Peyer's patch (tissue), 4 donors: ENCODE data around the gene OLA1. TPM values are rescaled to one million over a fixed set of nuclear protein-coding genes. Genes with fewer than 3 reads are reported as not detected.

ENCODE experiments used
- DNase-seq, 3 donors: peaks; one replicate each; pipeline ENCODE4 v3.0.0-alpha.2; 2017 to 2019
- H3K27ac ChIP-seq, 4 donors: fragments of 200-600 bp; sonication (generic); one replicate each; pipeline ENCODE4 v1.5.1; 2016 to 2019
- H3K27me3 ChIP-seq, 2 donors: fragments of 200-600 bp; sonication (generic); one replicate each; pipeline ENCODE4 v1.5.1; 2019
- H3K36me3 ChIP-seq, 3 donors: fragments of 200-600 bp; sonication (generic); one replicate each; pipeline ENCODE4 v1.5.1; 2016 to 2019
- H3K4me1 ChIP-seq, 4 donors: fragments of 200-600 bp; sonication (generic); one replicate each; pipeline ENCODE4 v1.5.1; 2016 to 2019
- H3K4me3 ChIP-seq, 4 donors: fragments of 200-600 bp; sonication (generic); 1 replicate in 3 of 4; 2 replicates in 1 of 4; pipeline ENCODE4 v1.5.1; 2016 to 2019; ENCODE audit warnings: mild to moderate bottlenecking in 1 of 4
- H3K9me3 ChIP-seq, 4 donors: fragments of 200-600 bp; sonication (generic); one replicate each; pipeline ENCODE4 v1.5.1; 2016 to 2019; ENCODE audit warnings: mild to moderate bottlenecking in 1 of 4
- POLR2A ChIP-seq, 2 donors: fragments of 450-650 bp; IDR thresholded peaks; one replicate each; pipeline ENCODE4 v1.5.1; 2017; ENCODE audit warnings: antibody characterized with exemption in 2 of 2, mild to moderate bottlenecking in 2 of 2, moderate library complexity in 2 of 2
- total RNA-seq, 4 donors: library from RNA; depleted of rRNA; stranded (reverse); fragments of >200 nt; gene quantifications; one replicate each; pipeline ENCODE4 v1.1.0, GENCODE V29; 2016
- TF ChIP-seq, protein P1 (sequence below), 6 experiments: fragments of 450-650 bp in 4 of 6; fragments of 200-600 bp in 2 of 6; sonication (generic) in 1 of 6; IDR thresholded peaks; one replicate each; pipeline ENCODE4 v1.5.1; 2017 to 2019; ENCODE audit warnings: antibody characterized with exemption in 6 of 6, mild to moderate bottlenecking in 3 of 6, moderate library complexity in 1 of 6

OLA1 gene
- total RNA-seq, 4 donors from 2014 or later = 34.0 to 52.8 (median 35.5) TPM

DNA sequence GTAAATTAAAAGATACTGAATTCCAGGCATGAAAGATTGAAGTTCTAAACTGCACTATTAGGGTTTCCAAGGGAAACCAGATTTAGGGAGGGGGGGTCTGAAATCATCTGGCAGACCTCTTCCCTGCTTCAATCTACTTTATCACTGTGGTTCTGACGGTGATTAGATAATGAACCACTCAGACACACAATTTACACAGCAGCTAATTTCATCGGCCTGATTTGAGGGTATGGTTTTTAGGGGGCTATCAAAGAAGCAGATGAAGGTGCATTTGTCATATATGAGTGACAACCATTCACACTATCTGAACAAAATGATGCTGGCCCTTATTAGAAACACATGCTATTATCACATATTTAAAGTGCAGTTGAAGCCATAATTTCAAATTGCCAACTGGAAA is 106.0 kb downstream of the OLA1 start:
- Histone ChIP-seq H3K27ac (no peak overlapping the region), H3K4me1 (no peaks in the 10 kb centered on the region), H3K9me3 (no peaks in the 10 kb centered on the region), H3K36me3 (no peaks in the 10 kb centered on the region), H3K27me3 (no peaks in the 10 kb centered on the region), H3K4me3 (no peak overlapping the region)
- TF ChIP-seq POLR2A (IDR thresholded peaks at IDR 0.05) = no peak
- TF ChIP-seq, protein P1, sequence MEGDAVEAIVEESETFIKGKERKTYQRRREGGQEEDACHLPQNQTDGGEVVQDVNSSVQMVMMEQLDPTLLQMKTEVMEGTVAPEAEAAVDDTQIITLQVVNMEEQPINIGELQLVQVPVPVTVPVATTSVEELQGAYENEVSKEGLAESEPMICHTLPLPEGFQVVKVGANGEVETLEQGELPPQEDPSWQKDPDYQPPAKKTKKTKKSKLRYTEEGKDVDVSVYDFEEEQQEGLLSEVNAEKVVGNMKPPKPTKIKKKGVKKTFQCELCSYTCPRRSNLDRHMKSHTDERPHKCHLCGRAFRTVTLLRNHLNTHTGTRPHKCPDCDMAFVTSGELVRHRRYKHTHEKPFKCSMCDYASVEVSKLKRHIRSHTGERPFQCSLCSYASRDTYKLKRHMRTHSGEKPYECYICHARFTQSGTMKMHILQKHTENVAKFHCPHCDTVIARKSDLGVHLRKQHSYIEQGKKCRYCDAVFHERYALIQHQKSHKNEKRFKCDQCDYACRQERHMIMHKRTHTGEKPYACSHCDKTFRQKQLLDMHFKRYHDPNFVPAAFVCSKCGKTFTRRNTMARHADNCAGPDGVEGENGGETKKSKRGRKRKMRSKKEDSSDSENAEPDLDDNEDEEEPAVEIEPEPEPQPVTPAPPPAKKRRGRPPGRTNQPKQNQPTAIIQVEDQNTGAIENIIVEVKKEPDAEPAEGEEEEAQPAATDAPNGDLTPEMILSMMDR (IDR thresholded peaks at IDR 0.05) = no peak
- DNase-seq = no peak

DNA sequence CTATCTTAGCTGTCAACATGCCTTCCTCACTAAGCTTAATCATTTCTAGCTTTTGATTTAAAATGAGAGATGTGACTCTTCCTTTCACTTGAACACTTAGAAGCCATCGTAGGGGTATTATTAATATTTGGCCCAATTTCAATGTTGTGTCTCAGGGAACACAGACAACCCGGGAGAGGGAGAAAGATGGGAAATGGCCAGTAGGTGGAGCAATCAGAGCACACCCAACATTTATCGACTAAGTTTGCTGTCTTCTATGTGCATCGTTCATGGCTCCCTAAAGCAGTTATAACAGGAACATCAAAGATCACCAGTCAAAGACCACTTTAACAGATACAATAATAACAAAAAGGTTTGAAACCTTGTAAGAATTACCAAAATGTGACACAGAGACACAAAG is 110.2 kb downstream of the OLA1 start:
- no peaks in the 10 kb centered on the region for H3K27me3 ChIP-seq
- H3K4me3 ChIP-seq = no peak overlapping the region
- TF ChIP-seq POLR2A (IDR thresholded peaks at IDR 0.05) = no peak
- TF ChIP-seq, protein P1 (IDR thresholded peaks at IDR 0.05) = peak in 1 of 6 experiments; percentile 11
- no peaks in the 10 kb centered on the region for H3K36me3 ChIP-seq
- no peaks in the 10 kb centered on the region for H3K4me1 ChIP-seq
- H3K9me3 ChIP-seq = no peaks in the 10 kb centered on the region
- no peak overlapping the region for H3K27ac ChIP-seq
- DNase-seq = no peak

DNA sequence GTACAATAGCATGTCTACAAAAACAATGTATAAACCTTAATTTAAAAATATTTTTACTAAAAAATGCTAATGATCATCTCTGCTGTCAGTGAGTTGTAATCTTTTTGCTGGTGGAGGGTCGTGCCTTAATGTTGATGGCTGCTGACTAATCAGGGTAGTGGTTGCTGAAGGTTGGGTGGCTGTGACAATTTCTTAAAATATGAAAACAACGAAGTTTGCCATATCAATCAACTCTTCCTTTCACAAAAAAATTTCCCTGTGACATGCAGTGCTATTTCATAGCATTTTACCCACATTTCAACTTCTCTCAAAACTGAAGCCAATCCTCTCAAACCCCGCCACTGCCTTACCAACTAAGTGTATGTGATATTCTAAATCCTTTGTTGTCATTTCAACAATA is 112.4 kb downstream of the OLA1 start:
- Histone ChIP-seq H3K9me3 (no peaks in the 10 kb centered on the region), H3K4me1 (no peaks in the 10 kb centered on the region), H3K36me3 (no peaks in the 10 kb centered on the region), H3K27ac (no peak overlapping the region), H3K4me3 (no peak overlapping the region), H3K27me3 (no peaks in the 10 kb centered on the region)
- no peak for DNase-seq
- TF ChIP-seq POLR2A (IDR thresholded peaks at IDR 0.05) = no peak
- TF ChIP-seq, protein P1 (IDR thresholded peaks at IDR 0.05) = no peak

DNA sequence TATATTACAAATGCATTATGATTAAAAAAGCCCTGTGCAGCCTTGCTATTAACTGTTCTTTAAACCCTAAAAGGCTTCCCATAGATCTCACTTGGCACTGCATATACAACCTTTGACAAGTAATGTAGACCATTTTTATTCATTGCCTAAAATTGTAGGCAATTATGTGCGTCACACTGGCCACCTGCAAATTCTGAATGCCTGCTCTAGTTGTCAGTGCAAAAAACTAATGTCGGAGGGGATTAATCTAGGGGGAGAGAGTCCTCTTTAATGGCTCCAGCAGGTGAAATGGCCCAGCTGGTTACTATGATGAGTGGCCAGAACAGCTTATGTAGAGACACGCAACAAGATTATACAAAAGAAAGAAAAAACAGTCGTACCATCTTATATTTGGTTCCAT is 123.2 kb downstream of the OLA1 start:
- no peak for DNase-seq
- Histone ChIP-seq H3K27me3 (no peaks in the 10 kb centered on the region), H3K27ac (no peak overlapping the region), H3K4me1 (no peaks in the 10 kb centered on the region), H3K36me3 (no peaks in the 10 kb centered on the region), H3K9me3 (no peaks in the 10 kb centered on the region), H3K4me3 (no peak overlapping the region)
- TF ChIP-seq POLR2A (IDR thresholded peaks at IDR 0.05) = no peak
- TF ChIP-seq, protein P1 (IDR thresholded peaks at IDR 0.05) = no peak

DNA sequence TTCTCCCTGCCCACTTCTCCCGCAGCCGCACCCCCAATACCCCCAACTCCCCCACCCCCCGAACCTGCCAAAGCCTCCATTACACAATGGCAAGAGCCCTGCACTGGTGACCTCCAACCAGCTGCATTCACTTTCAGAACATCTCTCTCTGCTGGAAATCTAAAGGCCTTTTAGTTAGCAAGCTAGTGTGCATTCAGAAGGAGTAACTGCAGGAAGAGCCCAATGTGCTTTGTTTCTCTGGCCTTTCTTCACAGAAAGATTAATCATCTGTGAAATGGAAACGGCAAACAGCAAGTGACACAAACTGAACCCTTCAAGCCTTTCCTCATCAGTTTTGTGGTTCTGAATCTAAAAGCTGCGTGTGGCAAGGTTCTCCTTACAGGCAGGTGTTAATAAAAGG is 124.2 kb downstream of the OLA1 start:
- no peaks in the 10 kb centered on the region for H3K27me3 ChIP-seq
- no peak overlapping the region for H3K27ac ChIP-seq
- DNase-seq = no peak
- TF ChIP-seq POLR2A (IDR thresholded peaks at IDR 0.05) = no peak
- TF ChIP-seq, protein P1 (IDR thresholded peaks at IDR 0.05) = no peak
- no peak overlapping the region for H3K4me3 ChIP-seq
- H3K9me3 ChIP-seq = no peaks in the 10 kb centered on the region
- H3K36me3 ChIP-seq = no peaks in the 10 kb centered on the region
- no peaks in the 10 kb centered on the region for H3K4me1 ChIP-seq

DNA sequence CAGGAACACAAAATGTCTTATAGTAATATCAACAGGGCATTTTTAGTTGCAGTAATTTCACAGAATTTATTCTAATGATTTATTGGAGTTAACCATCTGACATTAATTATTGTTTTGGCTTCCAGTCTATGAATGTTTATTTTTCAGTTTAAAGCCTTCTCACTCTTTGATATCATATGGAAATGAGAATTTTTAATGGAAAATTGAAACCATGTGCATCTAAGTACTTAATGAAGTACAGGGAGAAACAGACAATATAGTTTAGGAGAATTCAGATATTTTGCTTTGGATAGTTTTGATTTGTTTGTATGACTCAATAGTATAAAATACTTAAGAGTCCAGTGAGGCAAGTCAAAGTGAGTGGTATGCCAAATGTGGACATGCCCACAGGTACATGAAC is 126.1 kb downstream of the OLA1 start:
- Histone ChIP-seq H3K4me1 (no peaks in the 10 kb centered on the region), H3K36me3 (no peaks in the 10 kb centered on the region), H3K27me3 (no peaks in the 10 kb centered on the region), H3K27ac (no peak overlapping the region), H3K9me3 (no peaks in the 10 kb centered on the region), H3K4me3 (no peak overlapping the region)
- no peak for DNase-seq
- TF ChIP-seq, protein P1 (IDR thresholded peaks at IDR 0.05) = no peak
- no peak for TF ChIP-seq POLR2A (IDR thresholded peaks at IDR 0.05)
